Dedifferentiated amniotic fluid mesenchymal stem cell (primary cell): ENCODE data around the gene UNC93B1.

Experiments
- DNase-seq: peaks from one replicate; pipeline ENCODE4 v3.0.0-alpha.2; 2016; ENCODE audit errors: extremely low spot score

Gene UNC93B1

GRCh38 chr11:68022531-68022930 lies 18.6 kb upstream of the UNC93B1 start:
- DNase-seq, result no peak

GRCh38 chr11:68021167-68021787 lies 17.4 kb upstream of the UNC93B1 start:
- no peak for DNase-seq

GRCh38 chr11:68020575-68020974 lies 16.7 kb upstream of the UNC93B1 start:
- no peak for DNase-seq

GRCh38 chr11:68019486-68019885 lies 15.6 kb upstream of the UNC93B1 start:
- no peak for DNase-seq

GRCh38 chr11:68018730-68019190 lies 14.9 kb upstream of the UNC93B1 start:
- no peak for DNase-seq

- DNase-seq, result no peak
Observed at GRCh38 chr11:68017980-68018729, 14.3 kb upstream of the UNC93B1 start.

GRCh38 chr11:68016904-68017817 lies 13.3 kb upstream of the UNC93B1 start:
- no peak for DNase-seq

- DNase-seq, result no peak
Observed at GRCh38 chr11:68016161-68016903, 12.4 kb upstream of the UNC93B1 start.

- no peak for DNase-seq
Observed at GRCh38 chr11:68015467-68015866, 11.6 kb upstream of the UNC93B1 start.

- DNase-seq, result no peak
Observed at GRCh38 chr11:68014947-68015447, 11.1 kb upstream of the UNC93B1 start.

GRCh38 chr11:68014157-68014946 lies 10.5 kb upstream of the UNC93B1 start:
- no peak for DNase-seq

- DNase-seq, result no peak
Observed at GRCh38 chr11:68013611-68014156, 9.8 kb upstream of the UNC93B1 start.

GRCh38 chr11:68012843-68013610 lies 9.1 kb upstream of the UNC93B1 start:
- DNase-seq, result peak; percentile 94

- no peak for DNase-seq
Observed at GRCh38 chr11:68012044-68012842, 8.3 kb upstream of the UNC93B1 start.

- DNase-seq, result no peak
Observed at GRCh38 chr11:68011051-68011943, 7.4 kb upstream of the UNC93B1 start.

- DNase-seq, result peak; percentile 65
Observed at GRCh38 chr11:68010090-68011041, 6.5 kb upstream of the UNC93B1 start, which contains the start of gene ALDH3B1. Gene ALDH3B1, plus strand, starts transcription at chr11:68010327. Its CDS starts 4,971 bp downstream, at chr11:68015298.
